ENCODE measurements around the gene STAP2.

The STAP2 gene

GRCh38 chr19:4302243-4302640, 36.4 kb downstream of the STAP2 start, which contains the start of gene TMIGD2:
Gene TMIGD2 (minus strand): TSS chr19:4302389. CDS start chr19:4302385, 4 bp downstream.
- Histone ChIP-seq H3K27me3 (ENCODE audit: control insufficient read depth in 1 of 2, insufficient read depth in 2 of 2, low read length in 2 of 2) (peaks cover 4 to 15% of the 10 kb centered on the region in 2 donors), H3K36me3 (ENCODE audit: insufficient read depth, low read length) (no peaks in the 10 kb centered on the region), H3K27ac (ENCODE audit: low read depth, low read length) (no peak within 1 kb of the TSS), H3K9ac (ENCODE audit: low read length) (no peak within 1 kb of the TSS), H3K4me3 (ENCODE audit: low read depth in 1 of 2, low read length in 2 of 2) (no peak within 1 kb of the TSS), H3K9me3 (ENCODE audit: low read length) (no peaks in the 10 kb centered on the region), H3K4me1 (ENCODE audit: insufficient read depth, low read length) (no peaks in the 10 kb centered on the region)

- Histone ChIP-seq H3K4me3 (ENCODE audit: low read depth in 1 of 2, low read length in 2 of 2) (no peak overlapping the region), H3K36me3 (ENCODE audit: insufficient read depth, low read length) (no peaks in the 10 kb centered on the region), H3K9ac (ENCODE audit: low read length) (no peak overlapping the region), H3K9me3 (ENCODE audit: low read length) (no peaks in the 10 kb centered on the region), H3K4me1 (ENCODE audit: insufficient read depth, low read length) (no peaks in the 10 kb centered on the region), H3K27ac (ENCODE audit: low read depth, low read length) (no peak overlapping the region), H3K27me3 (ENCODE audit: control insufficient read depth in 1 of 2, insufficient read depth in 2 of 2, low read length in 2 of 2) (peaks cover 4 to 15% of the 10 kb centered on the region in 2 donors)
Observed at GRCh38 chr19:4301590-4302242, 36.9 kb downstream of the STAP2 start.

GRCh38 chr19:4300589-4300988, 38.0 kb downstream of the STAP2 start:
- H3K9ac ChIP-seq (ENCODE audit: low read length) = no peak overlapping the region
- H3K36me3 ChIP-seq (ENCODE audit: insufficient read depth, low read length) = no peaks in the 10 kb centered on the region
- H3K4me3 ChIP-seq (ENCODE audit: low read depth in 1 of 2, low read length in 2 of 2) = no peak overlapping the region
- H3K27ac ChIP-seq (ENCODE audit: low read depth, low read length) = no peak overlapping the region
- H3K4me1 ChIP-seq (ENCODE audit: insufficient read depth, low read length) = no peaks in the 10 kb centered on the region
- peaks cover 4 to 14% of the 10 kb centered on the region in 2 donors for H3K27me3 ChIP-seq (ENCODE audit: control insufficient read depth in 1 of 2, insufficient read depth in 2 of 2, low read length in 2 of 2)
- no peaks in the 10 kb centered on the region for H3K9me3 ChIP-seq (ENCODE audit: low read length)

- Histone ChIP-seq H3K9me3 (ENCODE audit: low read length) (no peaks in the 10 kb centered on the region), H3K4me3 (ENCODE audit: low read depth in 1 of 2, low read length in 2 of 2) (no peak overlapping the region)
Observed at GRCh38 chr19:4298810-4299550, 39.6 kb downstream of the STAP2 start.

GRCh38 chr19:4297901-4298809, 40.5 kb downstream of the STAP2 start:
- peaks cover 0 to 3% of the 10 kb centered on the region in 2 donors for H3K27me3 ChIP-seq (ENCODE audit: control insufficient read depth in 1 of 2, insufficient read depth in 2 of 2, low read length in 2 of 2)
- no peak overlapping the region for H3K9ac ChIP-seq (ENCODE audit: low read length)
- H3K4me3 ChIP-seq (ENCODE audit: low read depth in 1 of 2, low read length in 2 of 2) = no peak overlapping the region
- no peaks in the 10 kb centered on the region for H3K4me1 ChIP-seq (ENCODE audit: insufficient read depth, low read length)
- no peaks in the 10 kb centered on the region for H3K9me3 ChIP-seq (ENCODE audit: low read length)
- no peak overlapping the region for H3K27ac ChIP-seq (ENCODE audit: low read depth, low read length)
- H3K36me3 ChIP-seq (ENCODE audit: insufficient read depth, low read length) = no peaks in the 10 kb centered on the region

More at GRCh38 chr19:4298810-4299550, 39.6 kb downstream of the STAP2 start:
- Histone ChIP-seq H3K27ac (ENCODE audit: low read depth, low read length) (no peak overlapping the region), H3K9ac (ENCODE audit: low read length) (no peak overlapping the region), H3K27me3 (ENCODE audit: control insufficient read depth in 1 of 2, insufficient read depth in 2 of 2, low read length in 2 of 2) (peaks cover 1 to 5% of the 10 kb centered on the region in 2 donors), H3K36me3 (ENCODE audit: insufficient read depth, low read length) (no peaks in the 10 kb centered on the region), H3K4me1 (ENCODE audit: insufficient read depth, low read length) (no peaks in the 10 kb centered on the region)

- H3K27me3 ChIP-seq (ENCODE audit: control insufficient read depth in 1 of 2, insufficient read depth in 2 of 2, low read length in 2 of 2) = peaks cover 0 to 3% of the 10 kb centered on the region in 2 donors
- H3K4me1 ChIP-seq (ENCODE audit: insufficient read depth, low read length) = no peaks in the 10 kb centered on the region
- H3K9me3 ChIP-seq (ENCODE audit: low read length) = no peaks in the 10 kb centered on the region
- no peak overlapping the region for H3K9ac ChIP-seq (ENCODE audit: low read length)
- no peaks in the 10 kb centered on the region for H3K36me3 ChIP-seq (ENCODE audit: insufficient read depth, low read length)
- H3K27ac ChIP-seq (ENCODE audit: low read depth, low read length) = no peak overlapping the region
- no peak overlapping the region for H3K4me3 ChIP-seq (ENCODE audit: low read depth in 1 of 2, low read length in 2 of 2)
Observed at GRCh38 chr19:4295972-4296771, 42.5 kb downstream of the STAP2 start.

- H3K9ac ChIP-seq (ENCODE audit: low read length) = no peak overlapping the region
- H3K4me3 ChIP-seq (ENCODE audit: low read depth in 1 of 2, low read length in 2 of 2) = no peak overlapping the region
- peaks cover 0 to 3% of the 10 kb centered on the region in 2 donors for H3K27me3 ChIP-seq (ENCODE audit: control insufficient read depth in 1 of 2, insufficient read depth in 2 of 2, low read length in 2 of 2)
- no peaks in the 10 kb centered on the region for H3K36me3 ChIP-seq (ENCODE audit: insufficient read depth, low read length)
- H3K9me3 ChIP-seq (ENCODE audit: low read length) = no peaks in the 10 kb centered on the region
- no peak overlapping the region for H3K27ac ChIP-seq (ENCODE audit: low read depth, low read length)
- H3K4me1 ChIP-seq (ENCODE audit: insufficient read depth, low read length) = no peaks in the 10 kb centered on the region
Observed at GRCh38 chr19:4294389-4294788, 44.2 kb downstream of the STAP2 start.

GRCh38 chr19:4292515-4292914, 46.1 kb downstream of the STAP2 start:
- H3K4me3 ChIP-seq (ENCODE audit: low read depth in 1 of 2, low read length in 2 of 2) = no peak overlapping the region
- H3K27me3 ChIP-seq (ENCODE audit: control insufficient read depth in 1 of 2, insufficient read depth in 2 of 2, low read length in 2 of 2) = peaks cover 0 to 3% of the 10 kb centered on the region in 2 donors
- no peaks in the 10 kb centered on the region for H3K9me3 ChIP-seq (ENCODE audit: low read length)
- no peak overlapping the region for H3K9ac ChIP-seq (ENCODE audit: low read length)
- H3K36me3 ChIP-seq (ENCODE audit: insufficient read depth, low read length) = no peaks in the 10 kb centered on the region
- no peaks in the 10 kb centered on the region for H3K4me1 ChIP-seq (ENCODE audit: insufficient read depth, low read length)
- H3K27ac ChIP-seq (ENCODE audit: low read depth, low read length) = no peak overlapping the region

GRCh38 chr19:4291184-4291732, 47.4 kb downstream of the STAP2 start:
- H3K4me1 ChIP-seq (ENCODE audit: insufficient read depth, low read length) = no peaks in the 10 kb centered on the region
- H3K9me3 ChIP-seq (ENCODE audit: low read length) = no peaks in the 10 kb centered on the region
- H3K27ac ChIP-seq (ENCODE audit: low read depth, low read length) = no peak overlapping the region
- peaks cover 0 to 3% of the 10 kb centered on the region in 2 donors for H3K27me3 ChIP-seq (ENCODE audit: control insufficient read depth in 1 of 2, insufficient read depth in 2 of 2, low read length in 2 of 2)
- no peak overlapping the region for H3K9ac ChIP-seq (ENCODE audit: low read length)
- H3K4me3 ChIP-seq (ENCODE audit: low read depth in 1 of 2, low read length in 2 of 2) = no peak overlapping the region
- H3K36me3 ChIP-seq (ENCODE audit: insufficient read depth, low read length) = no peaks in the 10 kb centered on the region

- no peaks in the 10 kb centered on the region for H3K4me1 ChIP-seq (ENCODE audit: insufficient read depth, low read length)
- H3K9me3 ChIP-seq (ENCODE audit: low read length) = no peaks in the 10 kb centered on the region
Observed at GRCh38 chr19:4288091-4288777, 50.4 kb downstream of the STAP2 start.

More at GRCh38 chr19:4288091-4288777, 50.4 kb downstream of the STAP2 start:
- H3K4me3 ChIP-seq (ENCODE audit: low read depth in 1 of 2, low read length in 2 of 2) = no peak overlapping the region
- peaks cover 5 to 6% of the 10 kb centered on the region in 2 donors for H3K27me3 ChIP-seq (ENCODE audit: control insufficient read depth in 1 of 2, insufficient read depth in 2 of 2, low read length in 2 of 2)
- H3K9ac ChIP-seq (ENCODE audit: low read length) = no peak overlapping the region
- no peaks in the 10 kb centered on the region for H3K36me3 ChIP-seq (ENCODE audit: insufficient read depth, low read length)
- no peak overlapping the region for H3K27ac ChIP-seq (ENCODE audit: low read depth, low read length)

All from muscle layer of colon (tissue), 2 donors.